NCI-H446 (cell line): ENCODE measurements around the gene SEZ6L2.

Experiments
- DNase-seq, 2 experiments: peaks; one replicate each; lab custom pipeline; 2025; lab: John Stamatoyannopoulos, UW

Gene SEZ6L2

DNA sequence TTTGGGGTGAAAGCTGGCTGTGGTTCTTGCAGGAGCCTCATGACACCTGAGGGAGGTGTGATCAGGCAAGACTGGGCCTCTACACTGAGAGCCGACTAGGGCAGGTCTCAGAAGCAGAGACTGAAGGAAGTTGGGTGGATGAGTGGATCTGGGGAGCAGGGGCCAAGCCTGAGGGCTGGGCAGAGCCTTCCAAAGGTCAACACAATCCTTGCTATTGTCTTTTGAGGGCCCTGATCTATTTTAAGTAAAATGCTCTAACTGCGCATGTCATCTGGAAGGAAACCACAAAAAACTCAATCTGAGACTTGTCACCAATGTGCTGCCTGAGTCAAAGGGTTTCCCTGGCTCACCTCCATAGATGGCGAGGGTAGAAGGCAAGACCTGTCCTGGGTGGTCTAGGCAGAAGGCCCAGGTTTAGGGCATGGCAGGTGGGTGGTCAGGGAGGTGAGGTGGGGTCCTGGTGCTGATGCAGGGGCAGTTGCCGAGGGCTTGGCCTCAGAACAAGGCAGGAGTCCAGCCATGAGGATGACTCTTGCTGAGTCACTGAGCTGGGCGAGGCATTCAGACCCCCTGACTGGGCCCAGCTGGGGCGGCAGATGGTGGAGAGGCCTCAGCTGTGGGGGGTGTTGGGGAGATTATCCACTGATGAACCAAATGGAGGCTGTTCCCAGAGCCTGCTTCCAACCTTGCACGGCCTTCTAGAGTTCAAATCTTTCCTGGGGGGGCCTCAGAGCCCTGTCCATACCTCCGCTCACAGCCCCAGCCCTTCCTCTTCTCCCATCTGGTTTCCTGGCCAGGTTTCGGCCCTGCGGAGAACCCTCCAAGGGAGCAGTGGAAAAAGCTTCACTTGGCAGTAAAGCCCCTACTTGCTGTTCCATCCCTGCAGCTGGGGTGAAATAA lies 74.0 kb downstream of the SEZ6L2 start:
- DNase-seq, result peak; percentile 81 to 96

DNA sequence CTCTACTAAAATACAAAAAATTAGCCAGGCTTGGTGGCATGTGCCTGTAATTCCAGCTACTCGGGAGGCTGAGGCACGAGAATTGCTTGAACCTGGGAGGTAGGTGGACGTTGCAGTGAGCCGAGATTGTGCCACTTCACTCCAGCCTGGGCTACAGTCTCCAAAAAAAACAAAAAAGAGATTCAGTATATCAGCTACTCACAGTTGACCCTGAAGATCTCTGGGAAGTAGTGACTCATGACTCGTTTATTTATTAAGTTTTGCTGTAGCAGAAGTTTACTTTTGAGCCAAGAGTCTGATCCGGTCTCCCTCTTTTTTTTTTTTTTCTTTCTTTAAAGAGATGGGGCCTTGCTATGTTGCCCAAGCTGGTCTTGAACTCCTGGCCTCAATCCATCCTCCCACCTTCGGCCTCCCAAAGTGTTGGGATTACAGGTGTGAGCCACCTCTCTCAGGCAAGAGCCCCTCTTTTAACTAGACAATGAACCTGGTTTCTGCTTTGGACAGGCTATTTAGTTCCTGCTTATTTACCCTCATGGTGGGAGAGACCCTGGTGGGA lies 74.7 kb downstream of the SEZ6L2 start:
- peak in 1 of 2 experiments; percentile 32 for DNase-seq

DNA sequence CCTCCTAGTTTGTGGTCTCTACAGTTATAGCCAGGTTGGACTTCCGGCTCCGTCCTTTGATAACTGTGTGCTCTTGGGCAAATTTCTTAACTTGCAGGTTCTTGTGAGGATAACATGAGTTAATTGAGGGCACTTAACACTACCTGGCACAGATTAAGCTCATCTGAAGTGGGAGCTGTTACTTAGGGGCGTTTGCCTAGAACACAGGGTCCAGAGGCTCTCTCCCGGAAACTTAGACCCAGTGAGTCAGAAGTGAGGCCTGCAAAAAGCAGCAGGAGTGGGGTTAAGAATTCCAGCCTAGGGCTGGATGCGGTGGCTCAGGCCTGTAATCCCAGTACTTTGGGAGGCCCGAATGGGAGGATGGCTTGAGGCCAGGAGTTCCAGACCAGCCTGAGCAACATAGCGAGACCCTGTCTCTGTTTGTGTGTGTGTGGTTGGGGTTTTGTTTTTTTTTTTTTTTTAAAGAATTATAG lies 77.7 kb downstream of the SEZ6L2 start:
- no peak for DNase-seq
